GM18858 (cell line): Measurements from ENCODE around the gene SH3GL2.

Source experiments
- ATAC-seq: cut with Tn5 transposase; IDR thresholded peaks from one replicate; pipeline ENCODE4 v1.9.1; 2021; ENCODE audit not compliant: unreplicated experiment

SH3GL2 gene

DNA sequence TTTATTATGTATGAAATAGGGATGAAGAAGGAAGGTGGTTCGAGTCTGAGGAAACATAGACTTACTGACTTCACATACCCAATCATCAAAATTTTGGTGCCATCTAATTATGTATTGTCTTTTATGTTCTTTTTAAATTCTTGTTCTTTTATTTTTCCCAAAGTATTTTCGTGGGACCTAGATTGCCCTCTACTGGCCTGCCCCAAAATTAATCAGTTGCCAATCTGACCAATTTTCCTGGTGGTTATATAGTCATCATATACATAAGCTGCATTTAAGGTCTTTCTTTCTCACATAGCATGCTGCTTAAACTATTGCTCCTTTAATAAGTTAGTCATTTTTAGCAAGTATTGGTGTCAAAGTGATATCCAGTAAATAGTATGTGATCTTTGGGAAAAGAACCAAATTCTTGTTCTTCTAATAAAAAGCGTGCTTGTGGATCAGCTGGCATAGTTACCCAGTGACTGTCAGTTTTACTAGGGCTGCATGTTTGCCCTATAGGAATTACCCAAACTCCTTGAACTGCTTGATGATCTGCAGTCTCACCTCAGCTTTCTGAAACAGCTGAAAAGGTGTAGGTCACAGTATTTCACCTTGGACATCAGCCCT lies 223.5 kb downstream of the SH3GL2 start:
- ATAC-seq = no peak

DNA sequence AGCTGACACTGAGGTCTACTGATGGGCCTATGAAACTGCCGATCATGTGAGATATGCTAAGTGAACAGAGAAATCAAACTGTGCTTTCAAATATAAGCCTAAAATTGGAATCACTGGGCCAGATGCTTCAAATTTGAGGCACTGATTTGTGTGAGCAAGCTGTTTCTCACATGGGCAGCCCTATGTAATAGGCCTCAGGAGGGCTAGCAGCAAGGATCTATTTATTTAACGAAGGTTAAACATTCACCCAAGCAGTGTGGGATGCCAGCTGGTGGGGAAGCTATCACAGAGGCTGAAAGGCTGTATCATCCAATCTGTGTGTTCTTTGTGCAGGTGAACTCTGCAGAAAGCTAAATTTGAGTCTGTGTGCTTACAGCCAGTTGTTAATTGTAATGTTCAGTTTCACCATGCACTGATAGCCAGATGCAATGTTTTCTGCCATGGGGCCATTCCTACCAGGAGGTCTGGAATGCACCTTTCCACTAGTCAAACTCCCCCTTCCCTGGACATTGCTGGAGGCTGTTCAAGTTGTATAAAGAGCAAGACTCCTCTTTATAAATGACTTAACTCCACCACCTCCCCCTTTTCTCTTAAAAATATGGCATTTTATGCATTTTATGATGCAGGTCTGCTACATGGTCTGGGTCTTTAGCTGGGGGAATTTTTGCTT lies 228.9 kb downstream of the SH3GL2 start:
- no peak for ATAC-seq

DNA sequence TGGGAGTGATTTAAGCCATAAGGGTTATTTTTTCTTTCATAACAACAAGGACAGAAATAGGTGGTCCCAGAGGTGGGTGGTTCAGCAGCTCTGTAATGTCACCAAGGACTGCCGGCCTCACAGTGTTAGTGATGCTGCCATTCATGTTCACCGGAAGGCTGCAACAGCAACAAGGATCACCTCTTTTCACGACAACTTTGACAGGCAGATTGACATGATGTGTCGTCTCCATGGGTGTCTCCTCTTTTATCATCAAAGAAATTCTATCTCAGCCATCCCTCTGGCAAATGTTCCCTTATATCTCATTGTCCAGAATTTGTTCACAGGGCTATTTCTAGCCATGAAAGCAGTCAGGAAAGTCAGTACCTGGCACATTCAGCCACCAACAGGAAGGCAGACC lies 231.5 kb downstream of the SH3GL2 start:
- no peak for ATAC-seq

- ATAC-seq = no peak
Observed at GRCh38 chr9:17810728-17811571, 232.1 kb downstream of the SH3GL2 start.

DNA sequence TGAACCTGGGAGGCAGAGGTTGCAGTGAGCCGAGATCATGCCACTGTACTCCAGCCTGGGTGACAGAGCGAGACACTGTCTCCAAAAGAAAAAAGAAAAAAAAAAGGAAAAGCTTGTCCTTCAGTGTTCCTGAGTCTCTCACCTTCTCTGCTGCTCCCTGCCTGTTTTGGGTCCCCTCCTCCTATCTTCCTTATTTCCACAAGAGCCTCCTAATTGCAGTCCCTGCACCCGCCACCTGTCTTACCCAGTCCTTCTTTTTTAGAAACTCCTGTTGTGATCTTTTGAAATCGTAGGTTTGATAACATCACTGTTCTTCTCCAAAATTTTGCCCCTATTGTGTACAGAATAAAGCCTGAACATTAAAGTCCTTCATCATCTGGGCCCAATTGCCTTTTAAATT lies 234.9 kb downstream of the SH3GL2 start:
- no peak for ATAC-seq

- no peak for ATAC-seq
Observed at GRCh38 chr9:17816431-17817027, 237.7 kb downstream of the SH3GL2 start.

DNA sequence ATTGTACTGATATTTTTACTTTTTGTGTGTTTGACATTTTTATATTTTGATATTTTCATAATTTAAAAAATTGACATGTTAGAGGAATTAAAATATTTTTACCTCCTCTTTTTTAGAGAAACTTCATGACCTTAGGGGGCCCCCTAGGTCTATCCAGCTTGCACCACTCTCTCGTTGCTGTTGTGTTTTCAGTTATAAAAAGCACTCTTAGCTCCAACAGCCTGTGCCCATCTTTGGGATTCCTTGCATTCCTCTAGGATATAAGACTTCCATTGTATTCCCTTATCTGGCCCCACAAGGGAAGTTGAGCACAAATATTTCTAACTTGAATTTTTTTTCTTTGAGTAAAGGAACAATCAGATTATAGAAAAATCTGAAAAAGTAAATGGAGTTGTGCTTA lies 245.3 kb downstream of the SH3GL2 start:
- no peak for ATAC-seq

DNA sequence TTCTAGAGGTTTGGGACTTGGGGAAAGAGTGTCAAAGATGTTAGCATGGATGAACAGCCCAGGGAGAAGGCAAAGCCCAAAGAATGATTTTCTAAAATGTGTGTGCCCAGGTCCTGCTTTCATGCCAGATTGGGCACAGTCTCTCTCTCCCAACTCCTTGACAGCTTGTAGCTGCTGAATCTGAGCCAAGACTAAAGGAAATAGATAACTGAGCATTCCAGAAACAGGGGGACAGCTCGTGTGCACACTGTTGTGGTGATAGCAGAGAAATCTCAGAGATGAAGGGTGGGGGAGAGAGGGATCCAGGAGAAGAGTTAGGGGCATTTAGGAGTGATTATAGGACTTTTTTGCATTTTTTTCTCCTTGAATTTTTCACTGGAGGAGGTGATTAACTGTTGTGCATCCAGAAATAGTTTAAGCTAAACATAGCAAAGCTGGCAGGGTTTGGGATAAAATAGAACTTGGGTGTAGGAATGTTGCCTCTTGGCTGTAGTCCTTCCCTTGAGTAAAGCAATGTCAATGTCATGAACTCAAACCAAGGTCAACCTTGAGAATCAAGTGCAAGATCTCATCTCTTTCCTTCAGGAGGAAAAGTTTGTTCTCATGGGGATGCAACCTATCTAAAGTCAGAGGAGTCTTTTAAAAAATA lies 245.9 kb downstream of the SH3GL2 start:
- no peak for ATAC-seq

DNA sequence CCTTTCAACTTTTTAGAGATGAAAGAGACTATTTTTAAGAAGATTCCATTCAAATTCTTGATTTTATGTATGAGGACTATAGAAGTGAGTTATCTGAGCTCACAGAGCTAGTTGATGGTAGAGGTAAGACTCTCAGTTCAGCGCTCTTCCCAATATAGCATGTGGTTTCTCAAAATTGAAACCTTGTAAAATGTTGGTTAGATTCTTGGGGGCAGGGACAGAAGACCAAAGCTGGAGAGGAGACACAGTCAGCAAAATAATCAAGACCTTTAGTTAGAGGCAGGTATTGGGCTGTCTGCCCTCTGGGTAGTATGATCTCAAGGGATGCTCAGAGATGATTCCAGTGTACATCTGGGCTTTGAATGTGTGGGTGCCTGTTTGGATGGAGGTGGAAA lies 246.4 kb downstream of the SH3GL2 start:
- no peak for ATAC-seq

GRCh38 chr9:17829064-17829463 lies 250.2 kb downstream of the SH3GL2 start:
- no peak for ATAC-seq

GRCh38 chr9:17829812-17830385 lies 251.0 kb downstream of the SH3GL2 start:
- no peak for ATAC-seq

GRCh38 chr9:17832812-17833211 lies 253.9 kb downstream of the SH3GL2 start:
- ATAC-seq = no peak

DNA sequence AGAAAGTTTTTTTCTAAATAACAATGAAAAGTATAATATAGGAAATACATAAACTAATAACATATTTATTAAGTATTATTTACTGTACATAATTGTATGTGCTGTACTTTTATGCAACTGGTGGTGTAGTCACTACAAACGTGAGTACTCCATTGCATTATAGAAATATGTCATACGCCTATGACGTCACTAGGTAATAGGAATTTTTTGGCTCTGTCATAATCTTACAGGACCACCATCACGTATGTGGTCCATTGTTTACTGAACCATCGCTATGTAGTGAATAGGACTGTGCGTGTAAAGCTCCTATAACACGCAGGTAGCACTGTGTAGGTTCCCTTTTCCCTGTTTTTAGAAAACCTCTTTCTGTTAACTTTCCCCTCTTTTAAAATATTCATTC lies 255.0 kb downstream of the SH3GL2 start:
- ATAC-seq = no peak

DNA sequence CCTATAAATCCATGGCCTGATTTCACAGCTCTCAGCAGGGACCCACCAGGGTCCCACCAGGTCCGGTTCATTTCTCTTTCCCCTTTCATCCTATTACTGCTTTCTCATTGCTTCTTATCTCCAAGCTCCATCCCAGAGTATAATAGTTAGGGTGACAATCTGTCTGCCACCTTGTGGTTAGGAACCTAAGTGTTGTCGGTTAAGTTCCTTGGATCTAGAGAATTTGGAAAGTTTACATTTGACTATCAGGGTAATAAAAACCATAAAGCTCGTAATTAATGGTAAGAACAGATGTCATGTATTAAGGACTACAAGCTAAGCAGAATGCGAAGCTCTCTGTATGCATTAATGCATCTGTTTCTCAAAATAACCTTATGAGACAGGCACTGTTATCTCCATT lies 259.1 kb downstream of the SH3GL2 start:
- ATAC-seq = no peak

- ATAC-seq = no peak
Observed at GRCh38 chr9:17839776-17840175, 260.9 kb downstream of the SH3GL2 start.

DNA sequence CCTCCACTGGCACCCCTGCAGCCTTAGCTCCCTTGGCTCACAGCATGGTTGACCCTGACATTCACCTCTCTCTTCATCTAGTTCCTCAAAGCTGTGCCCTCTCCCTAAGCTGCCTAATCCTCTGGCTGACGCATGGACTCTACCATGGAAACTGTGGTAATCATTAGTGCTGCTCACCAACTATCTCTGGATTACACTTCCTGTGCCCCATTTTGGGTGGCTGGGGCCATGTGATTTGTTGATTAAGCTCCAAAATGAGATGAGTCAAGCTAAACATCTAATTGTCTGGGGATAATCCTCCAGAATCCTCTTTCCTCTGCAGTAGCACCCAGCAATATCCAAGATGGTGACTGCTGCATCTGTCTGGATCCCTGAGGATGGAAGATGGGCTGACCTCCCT lies 264.4 kb downstream of the SH3GL2 start:
- no peak for ATAC-seq
